PC-9 (cell line): Measurements from ENCODE around the gene NINJ2.

ENCODE experiments used
- CTCF ChIP-seq: fragments of 200-600 bp; sonication (generic); conservative IDR thresholded peaks from 2 replicates; pipeline ENCODE4 v1.6.1; 2017; ENCODE audit warnings: mixed run types, antibody characterized with exemption, mild to moderate bottlenecking, moderate library complexity
- EZH2 ChIP-seq: fragments of 200-600 bp; sonication (generic); IDR thresholded peaks from 2 replicates; pipeline ENCODE4 v1.8.0; 2017; ENCODE audit warnings: antibody characterized with exemption, low read depth

GRCh38 chr12:561391-561705 lies 101.9 kb downstream of the NINJ2 start:
- TF ChIP-seq CTCF (no peak), EZH2 (no peak)
